H9 (cell line): ENCODE data around the gene ZCCHC7. TPM values are rescaled to one million over a fixed set of nuclear protein-coding genes. Genes with fewer than 3 reads are reported as not detected.

Experiments
- DNase-seq: peaks from one replicate; pipeline ENCODE4 v3.0.0-alpha.2; 2017
- H2AFZ ChIP-seq: one replicate; pipeline ENCODE4 v1.6.1; 2013; ENCODE audit warnings: mild to moderate bottlenecking, low read length, control low read depth, moderate library complexity
- H2AK5ac ChIP-seq: 2 replicates; pipeline ENCODE4 v1.6.1; 2013; ENCODE audit warnings: low read length, control low read depth, mixed read lengths; ENCODE audit not compliant: insufficient read length
- H2BK120ac ChIP-seq: one replicate; pipeline ENCODE4 v1.6.1; 2013; ENCODE audit warnings: low read depth, mild to moderate bottlenecking, low read length, control low read depth, inconsistent platforms; ENCODE audit not compliant: poor library complexity, severe bottlenecking
- H2BK12ac ChIP-seq: 2 replicates; pipeline ENCODE4 v1.6.1; 2013; ENCODE audit warnings: low read length, control low read depth, mixed read lengths, low read depth; ENCODE audit not compliant: insufficient read length
- H2BK15ac ChIP-seq: 2 replicates; pipeline ENCODE4 v1.6.1; 2013; ENCODE audit warnings: low read depth, low read length, control low read depth
- H2BK20ac ChIP-seq: one replicate; pipeline ENCODE4 v1.6.1; 2013; ENCODE audit warnings: low read depth, mild to moderate bottlenecking, low read length, control low read depth, inconsistent platforms; ENCODE audit not compliant: poor library complexity, severe bottlenecking
- H2BK5ac ChIP-seq: 2 replicates; pipeline ENCODE4 v1.6.1; 2013; ENCODE audit warnings: low read length, control low read depth, mixed read lengths; ENCODE audit not compliant: insufficient read length
- H3K14ac ChIP-seq: 2 replicates; pipeline ENCODE4 v1.6.1; 2013; ENCODE audit warnings: low read length, control low read depth; ENCODE audit not compliant: insufficient read depth
- H3K18ac ChIP-seq: 2 replicates; pipeline ENCODE4 v1.6.1; 2013; ENCODE audit warnings: low read depth, mild to moderate bottlenecking, mixed read lengths, low read length, control low read depth; ENCODE audit not compliant: insufficient read length
- H3K23ac ChIP-seq: 2 replicates; pipeline ENCODE4 v1.6.1; 2013; ENCODE audit warnings: low read length, control low read depth, mixed read lengths, low read depth; ENCODE audit not compliant: insufficient read length
- H3K23me2 ChIP-seq: 2 replicates; pipeline ENCODE4 v1.6.1; 2013; ENCODE audit warnings: low read depth, mild to moderate bottlenecking, mixed read lengths, low read length, control low read depth; ENCODE audit not compliant: insufficient read length, poor library complexity, severe bottlenecking
- H3K27ac ChIP-seq: 2 replicates; pipeline ENCODE4 v1.5.1; 2013; ENCODE audit warnings: low read length, control low read depth, mixed read lengths, low read depth; ENCODE audit not compliant: insufficient read length
- H3K27me3 ChIP-seq: 2 replicates; pipeline ENCODE4 v1.6.1; 2013; ENCODE audit warnings: low read length, control low read depth, inconsistent platforms; ENCODE audit not compliant: insufficient read depth
- H3K4ac ChIP-seq: 2 replicates; pipeline ENCODE4 v1.6.1; 2013; ENCODE audit warnings: low read depth, mild to moderate bottlenecking, control low read depth, inconsistent platforms, low read length, moderate library complexity
- H3K4me1 ChIP-seq: 2 replicates; pipeline ENCODE4 v1.6.1; 2013; ENCODE audit warnings: low read length, control low read depth, inconsistent platforms; ENCODE audit not compliant: insufficient read depth
- H3K4me2 ChIP-seq: 2 replicates; pipeline ENCODE4 v1.6.1; 2013; ENCODE audit warnings: low read length, control low read depth, mixed read lengths; ENCODE audit not compliant: insufficient read length, insufficient read depth
- H3K56ac ChIP-seq: 2 replicates; pipeline ENCODE4 v1.6.1; 2013; ENCODE audit warnings: low read depth, mild to moderate bottlenecking, mixed read lengths, low read length, control low read depth; ENCODE audit not compliant: insufficient read length
- H3K79me1 ChIP-seq: 2 replicates; pipeline ENCODE4 v1.6.1; 2013; ENCODE audit warnings: low read depth, mild to moderate bottlenecking, moderate library complexity, low read length, control low read depth, inconsistent platforms; ENCODE audit not compliant: insufficient read depth, poor library complexity, severe bottlenecking
- H3K79me2 ChIP-seq: 2 replicates; pipeline ENCODE4 v1.6.1; 2013; ENCODE audit warnings: low read length, control low read depth, inconsistent platforms; ENCODE audit not compliant: insufficient read depth
- H3K9ac ChIP-seq: 2 replicates; pipeline ENCODE4 v1.6.1; 2013; ENCODE audit warnings: low read length, control low read depth, mixed read lengths; ENCODE audit not compliant: insufficient read length; ENCODE audit errors: extremely low read depth
- H3K9me3 ChIP-seq: one replicate; pipeline ENCODE4 v1.6.1; 2013; ENCODE audit warnings: low read depth, low read length, inconsistent platforms; ENCODE audit not compliant: control insufficient read depth
- H3T11ph ChIP-seq: one replicate; pipeline ENCODE4 v1.6.1; 2013; ENCODE audit warnings: mild to moderate bottlenecking, low read length, control low read depth, inconsistent platforms
- H4K20me1 ChIP-seq: one replicate; pipeline ENCODE4 v1.6.1; 2013; ENCODE audit not compliant: control insufficient read depth, insufficient read length, insufficient read depth
- H4K5ac ChIP-seq: 2 replicates; pipeline ENCODE4 v1.6.1; 2013; ENCODE audit warnings: low read depth, mild to moderate bottlenecking, mixed read lengths, low read length, control low read depth; ENCODE audit not compliant: insufficient read length
- H4K8ac ChIP-seq: replicated peaks from 2 replicates; pipeline ENCODE4 v1.6.1; 2013; ENCODE audit warnings: low read length, control low read depth, mixed read lengths, low read depth; ENCODE audit not compliant: insufficient read length
- H4K91ac ChIP-seq: 2 replicates; pipeline ENCODE4 v1.6.1; 2013; ENCODE audit warnings: low read depth, mild to moderate bottlenecking, moderate library complexity, mixed read lengths, low read length, control low read depth; ENCODE audit not compliant: insufficient read length
- H3K27ac Mint-ChIP-seq, 3 experiments: 2 replicates in 2 of 3; 3 replicates in 1 of 3; pipeline ENCODE4 v1.8.0; 2020 to 2021; ENCODE audit warnings: mixed read lengths in 3 of 3, mild to moderate bottlenecking in 1 of 3, moderate library complexity in 1 of 3
- H3K27me3 Mint-ChIP-seq: 2 replicates; pipeline ENCODE4 v1.8.0; 2021; ENCODE audit warnings: low read depth, mild to moderate bottlenecking, moderate library complexity, mixed read lengths
- H3K36me3 Mint-ChIP-seq, 3 experiments: 2 replicates in 2 of 3; 3 replicates in 1 of 3; pipeline ENCODE4 v1.8.0; 2020 to 2021; ENCODE audit warnings: low read depth in 3 of 3, mixed read lengths in 3 of 3; ENCODE audit not compliant: insufficient read depth in 1 of 3
- H3K4me1 Mint-ChIP-seq, 2 experiments: 2 replicates each; pipeline ENCODE4 v1.8.0; 2020; ENCODE audit warnings: mixed read lengths in 2 of 2
- H3K4me3 Mint-ChIP-seq, 2 experiments: 2 replicates in 1 of 2; 3 replicates in 1 of 2; pipeline ENCODE4 v1.8.0; 2020 to 2021; ENCODE audit warnings: mild to moderate bottlenecking in 2 of 2, mixed read lengths in 2 of 2, moderate library complexity in 1 of 2
- H3K9me3 Mint-ChIP-seq, 2 experiments: 2 replicates in 1 of 2; 3 replicates in 1 of 2; pipeline ENCODE4 v1.8.0; 2020; ENCODE audit warnings: mild to moderate bottlenecking in 2 of 2, mixed read lengths in 2 of 2, moderate library complexity in 1 of 2
- total RNA-seq: library from RNA; stranded (reverse); gene quantifications from 2 replicates; pipeline ENCODE4 v1.2.1, GENCODE V29; 2021
- TF ChIP-seq, protein P1 (sequence below): fragments of 200-600 bp; sonication (generic); conservative IDR thresholded peaks from 3 replicates; pipeline ENCODE4 v1.8.0; 2021; ENCODE audit warnings: antibody characterized with exemption, mild to moderate bottlenecking

ZCCHC7 gene
- total RNA-seq, 1 experiment from 2014 or later, result 20.3 TPM

DNA sequence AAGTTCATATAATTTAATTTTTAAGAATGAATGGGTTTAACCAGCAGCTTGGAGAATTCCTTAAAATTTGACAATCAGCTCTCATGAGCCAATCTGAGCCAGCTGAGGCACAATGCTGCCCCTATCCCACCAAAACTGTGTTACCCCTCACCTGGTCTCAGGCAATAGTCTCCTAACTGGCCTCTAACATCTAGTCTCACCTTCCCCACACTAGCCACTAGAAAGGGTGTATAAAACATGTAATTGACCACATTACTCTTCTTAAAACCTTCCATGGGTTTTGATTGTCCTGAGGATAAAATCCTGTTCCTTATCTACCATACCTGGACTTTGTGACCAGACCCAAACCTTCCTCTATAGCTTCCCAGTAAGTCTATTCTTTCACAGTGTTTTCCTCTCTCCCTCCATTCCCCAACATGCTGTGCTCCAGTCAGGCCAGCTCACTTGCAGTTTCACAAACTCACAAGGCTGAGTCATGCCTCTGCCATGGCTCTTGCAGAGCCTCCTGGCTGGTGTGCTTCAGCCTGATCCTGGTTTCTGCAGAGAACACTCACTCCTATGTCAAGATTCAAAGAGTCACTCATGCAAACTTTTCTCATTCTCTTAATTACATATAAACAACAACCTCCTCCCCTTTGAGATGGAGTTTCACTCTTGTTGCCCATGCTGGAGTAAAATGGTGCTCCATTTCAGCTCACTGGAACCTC lies 16.0 kb upstream of the ZCCHC7 start:
- H3K27me3 ChIP-seq, result no peaks in the 10 kb centered on the region
- DNase-seq, result no peak
- H2BK15ac ChIP-seq, result no peak overlapping the region
- Mint-ChIP-seq H3K9me3 (peaks cover 5 to 6% of the 10 kb centered on the region in 2 experiments), H3K27me3 (no peaks in the 10 kb centered on the region), H3K36me3 (peaks cover 0 to 9% (median 2%) of the 10 kb centered on the region in 3 experiments; a peak in 3 of 7 replicates), H3K27ac (no peak overlapping the region), H3K4me3 (no peak overlapping the region), H3K4me1 (peaks cover 22 to 26% of the 10 kb centered on the region in 2 experiments)
- H3T11ph ChIP-seq, result no peak overlapping the region
- no peaks in the 10 kb centered on the region for H4K20me1 ChIP-seq
- no peaks in the 10 kb centered on the region for H3K23me2 ChIP-seq
- no peak overlapping the region for H4K8ac ChIP-seq
- H3K23ac ChIP-seq, result no peak overlapping the region
- H3K56ac ChIP-seq, result no peak overlapping the region
- H3K18ac ChIP-seq, result no peak overlapping the region
- no peaks in the 10 kb centered on the region; the same call in 1 of the 2 replicates for H3K4me1 ChIP-seq
- H3K4me2 ChIP-seq, result no peak overlapping the region
- H4K91ac ChIP-seq, result no peak overlapping the region
- H3K27ac ChIP-seq, result no peak overlapping the region
- H2BK5ac ChIP-seq, result no peak overlapping the region
- no peak overlapping the region for H3K9ac ChIP-seq
- no peak overlapping the region for H2BK20ac ChIP-seq
- no peaks in the 10 kb centered on the region for H3K79me1 ChIP-seq
- H2BK12ac ChIP-seq, result no peak overlapping the region
- no peaks in the 10 kb centered on the region for H3K79me2 ChIP-seq
- H2AK5ac ChIP-seq, result no peak overlapping the region
- no peak overlapping the region for H3K4ac ChIP-seq
- no peak overlapping the region for H2BK120ac ChIP-seq
- H3K9me3 ChIP-seq, result no peaks in the 10 kb centered on the region
- H3K14ac ChIP-seq, result no peak overlapping the region
- H4K5ac ChIP-seq, result no peak overlapping the region
- TF ChIP-seq, protein P1, sequence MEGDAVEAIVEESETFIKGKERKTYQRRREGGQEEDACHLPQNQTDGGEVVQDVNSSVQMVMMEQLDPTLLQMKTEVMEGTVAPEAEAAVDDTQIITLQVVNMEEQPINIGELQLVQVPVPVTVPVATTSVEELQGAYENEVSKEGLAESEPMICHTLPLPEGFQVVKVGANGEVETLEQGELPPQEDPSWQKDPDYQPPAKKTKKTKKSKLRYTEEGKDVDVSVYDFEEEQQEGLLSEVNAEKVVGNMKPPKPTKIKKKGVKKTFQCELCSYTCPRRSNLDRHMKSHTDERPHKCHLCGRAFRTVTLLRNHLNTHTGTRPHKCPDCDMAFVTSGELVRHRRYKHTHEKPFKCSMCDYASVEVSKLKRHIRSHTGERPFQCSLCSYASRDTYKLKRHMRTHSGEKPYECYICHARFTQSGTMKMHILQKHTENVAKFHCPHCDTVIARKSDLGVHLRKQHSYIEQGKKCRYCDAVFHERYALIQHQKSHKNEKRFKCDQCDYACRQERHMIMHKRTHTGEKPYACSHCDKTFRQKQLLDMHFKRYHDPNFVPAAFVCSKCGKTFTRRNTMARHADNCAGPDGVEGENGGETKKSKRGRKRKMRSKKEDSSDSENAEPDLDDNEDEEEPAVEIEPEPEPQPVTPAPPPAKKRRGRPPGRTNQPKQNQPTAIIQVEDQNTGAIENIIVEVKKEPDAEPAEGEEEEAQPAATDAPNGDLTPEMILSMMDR, result no peak
- no peak overlapping the region for H2AFZ ChIP-seq
